Ishikawa (cell line): ENCODE measurements around the gene ATP6V0C.

Experiments
- CEBPB ChIP-seq: IDR thresholded peaks from 2 replicates; pipeline ENCODE4 v1.6.1; 2012
- CREB1 ChIP-seq: IDR thresholded peaks from 2 replicates; pipeline ENCODE4 v1.6.1; 2012; ENCODE audit warnings: low read depth
- EGR1 ChIP-seq: IDR thresholded peaks from 2 replicates; pipeline ENCODE4 v1.6.1; 2012
- EP300 ChIP-seq: IDR thresholded peaks from 2 replicates; pipeline ENCODE4 v1.6.1; 2012; ENCODE audit warnings: borderline replicate concordance
- FOXM1 ChIP-seq: IDR thresholded peaks from 2 replicates; pipeline ENCODE4 v1.6.1; 2012; ENCODE audit warnings: low read depth, borderline replicate concordance
- MAX ChIP-seq: IDR thresholded peaks from 2 replicates; pipeline ENCODE4 v1.6.1; 2012
- NFIC ChIP-seq: IDR thresholded peaks from 2 replicates; pipeline ENCODE4 v1.6.1; 2012
- RAD21 ChIP-seq: IDR thresholded peaks from 2 replicates; pipeline ENCODE4 v1.6.1; 2012; ENCODE audit warnings: low read depth
- TAF1 ChIP-seq: IDR thresholded peaks from 2 replicates; pipeline ENCODE4 v1.6.1; 2012; ENCODE audit warnings: low read depth, mild to moderate bottlenecking
- TCF12 ChIP-seq: IDR thresholded peaks from 2 replicates; pipeline ENCODE4 v1.6.1; 2012; ENCODE audit warnings: low read depth
- TEAD4 ChIP-seq: IDR thresholded peaks from 2 replicates; pipeline ENCODE4 v1.6.1; 2012
- YY1 ChIP-seq: IDR thresholded peaks from 2 replicates; pipeline ENCODE4 v1.6.1; 2012; ENCODE audit warnings: low read depth
- ZBTB7A ChIP-seq: IDR thresholded peaks from 2 replicates; pipeline ENCODE4 v1.6.1; 2012; ENCODE audit warnings: low read depth
- TF ChIP-seq, protein P1 (sequence below): IDR thresholded peaks from 2 replicates; pipeline ENCODE4 v1.6.1; 2012
- TF ChIP-seq, protein P2 (sequence below): IDR thresholded peaks from 2 replicates; pipeline ENCODE4 v1.6.1; 2012; ENCODE audit warnings: low read depth, mild to moderate bottlenecking

The ATP6V0C gene

GRCh38 chr16:2512735-2513404, 882 bp upstream of the ATP6V0C start:
- TF ChIP-seq TAF1 (no peak), TEAD4 (no peak), EP300 (no peak), CREB1 (no peak), EGR1 (no peak), TCF12 (no peak), CEBPB (no peak), FOXM1 (no peak)

GRCh38 chr16:2514333-2515179, 804 bp downstream of the ATP6V0C start:
- TF ChIP-seq, protein P1, sequence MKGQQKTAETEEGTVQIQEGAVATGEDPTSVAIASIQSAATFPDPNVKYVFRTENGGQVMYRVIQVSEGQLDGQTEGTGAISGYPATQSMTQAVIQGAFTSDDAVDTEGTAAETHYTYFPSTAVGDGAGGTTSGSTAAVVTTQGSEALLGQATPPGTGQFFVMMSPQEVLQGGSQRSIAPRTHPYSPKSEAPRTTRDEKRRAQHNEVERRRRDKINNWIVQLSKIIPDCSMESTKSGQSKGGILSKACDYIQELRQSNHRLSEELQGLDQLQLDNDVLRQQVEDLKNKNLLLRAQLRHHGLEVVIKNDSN, result 0 out of 2 replicates have a peak, but pooled peaks have one; percentile 12
- TF ChIP-seq YY1 (0 out of 2 replicates have a peak, but pooled peaks have one; percentile 11), CREB1 (no peak), ZBTB7A (no peak)

- TF ChIP-seq MAX (no peak), TEAD4 (no peak), NFIC (no peak), TCF12 (no peak), RAD21 (no peak), ZBTB7A (no peak), CEBPB (no peak), EGR1 (no peak), FOXM1 (no peak), TAF1 (no peak)
- TF ChIP-seq, protein P1, result no peak
These were observed 1.6 kb downstream of the ATP6V0C start for GRCh38 chr16:2515180-2515851.

- no peak for TF ChIP-seq EGR1
- no peak for TF ChIP-seq TEAD4
- TF ChIP-seq NFIC, result no peak
- TF ChIP-seq CEBPB, result no peak
- TF ChIP-seq, protein P1, result no peak
- TF ChIP-seq FOXM1, result no peak
- TF ChIP-seq MAX, result no peak
- TF ChIP-seq TAF1, result no peak
- TF ChIP-seq YY1, result no peak
- no peak for TF ChIP-seq RAD21
- no peak for TF ChIP-seq TCF12
- no peak for TF ChIP-seq ZBTB7A
- TF ChIP-seq, protein P2, sequence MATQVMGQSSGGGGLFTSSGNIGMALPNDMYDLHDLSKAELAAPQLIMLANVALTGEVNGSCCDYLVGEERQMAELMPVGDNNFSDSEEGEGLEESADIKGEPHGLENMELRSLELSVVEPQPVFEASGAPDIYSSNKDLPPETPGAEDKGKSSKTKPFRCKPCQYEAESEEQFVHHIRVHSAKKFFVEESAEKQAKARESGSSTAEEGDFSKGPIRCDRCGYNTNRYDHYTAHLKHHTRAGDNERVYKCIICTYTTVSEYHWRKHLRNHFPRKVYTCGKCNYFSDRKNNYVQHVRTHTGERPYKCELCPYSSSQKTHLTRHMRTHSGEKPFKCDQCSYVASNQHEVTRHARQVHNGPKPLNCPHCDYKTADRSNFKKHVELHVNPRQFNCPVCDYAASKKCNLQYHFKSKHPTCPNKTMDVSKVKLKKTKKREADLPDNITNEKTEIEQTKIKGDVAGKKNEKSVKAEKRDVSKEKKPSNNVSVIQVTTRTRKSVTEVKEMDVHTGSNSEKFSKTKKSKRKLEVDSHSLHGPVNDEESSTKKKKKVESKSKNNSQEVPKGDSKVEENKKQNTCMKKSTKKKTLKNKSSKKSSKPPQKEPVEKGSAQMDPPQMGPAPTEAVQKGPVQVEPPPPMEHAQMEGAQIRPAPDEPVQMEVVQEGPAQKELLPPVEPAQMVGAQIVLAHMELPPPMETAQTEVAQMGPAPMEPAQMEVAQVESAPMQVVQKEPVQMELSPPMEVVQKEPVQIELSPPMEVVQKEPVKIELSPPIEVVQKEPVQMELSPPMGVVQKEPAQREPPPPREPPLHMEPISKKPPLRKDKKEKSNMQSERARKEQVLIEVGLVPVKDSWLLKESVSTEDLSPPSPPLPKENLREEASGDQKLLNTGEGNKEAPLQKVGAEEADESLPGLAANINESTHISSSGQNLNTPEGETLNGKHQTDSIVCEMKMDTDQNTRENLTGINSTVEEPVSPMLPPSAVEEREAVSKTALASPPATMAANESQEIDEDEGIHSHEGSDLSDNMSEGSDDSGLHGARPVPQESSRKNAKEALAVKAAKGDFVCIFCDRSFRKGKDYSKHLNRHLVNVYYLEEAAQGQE, result no peak
- TF ChIP-seq CREB1, result no peak
- TF ChIP-seq EP300, result no peak
These were observed 2.9 kb downstream of the ATP6V0C start for GRCh38 chr16:2516391-2517240.

GRCh38 chr16:2517954-2518605, 4.3 kb downstream of the ATP6V0C start:
- TF ChIP-seq EP300, result no peak
- no peak for TF ChIP-seq EGR1
- TF ChIP-seq TAF1, result no peak
- no peak for TF ChIP-seq CREB1
- TF ChIP-seq, protein P2, result no peak
- no peak for TF ChIP-seq YY1
- TF ChIP-seq CEBPB, result no peak
- no peak for TF ChIP-seq FOXM1
- TF ChIP-seq RAD21, result no peak
- TF ChIP-seq NFIC, result no peak
- no peak for TF ChIP-seq MAX
- no peak for TF ChIP-seq TEAD4
- TF ChIP-seq TCF12, result no peak
- no peak for TF ChIP-seq ZBTB7A
- TF ChIP-seq, protein P1, result no peak
